WERI-Rb-1 (cell line): Measurements from ENCODE around the gene CDH4.

Experiments
- DNase-seq: peaks from one replicate; pipeline ENCODE4 v3.0.0-alpha.2; 2020
- H3K27ac ChIP-seq: fragments of 250-450 bp; sonication (Bioruptor Pico); 2 replicates; pipeline ENCODE4 v1.5.1; 2020; ENCODE audit warnings: mild to moderate bottlenecking, moderate library complexity
- H3K27me3 ChIP-seq: fragments of 250-450 bp; sonication (Bioruptor Pico); 2 replicates; pipeline ENCODE4 v1.5.1; 2021; ENCODE audit warnings: mild to moderate bottlenecking, low read depth, moderate library complexity; ENCODE audit not compliant: insufficient read depth, severe bottlenecking
- H3K36me3 ChIP-seq: fragments of 250-450 bp; sonication (Bioruptor Pico); 2 replicates; pipeline ENCODE4 v1.5.1; 2020; ENCODE audit warnings: mild to moderate bottlenecking, moderate library complexity
- H3K4me3 ChIP-seq: 2 replicates; pipeline ENCODE4 v1.5.1; 2011; ENCODE audit warnings: low read depth, mild to moderate bottlenecking, control low read depth, low read length
- H3K9me3 ChIP-seq: fragments of 250-450 bp; sonication (Bioruptor Pico); 2 replicates; pipeline ENCODE4 v1.5.1; 2021; ENCODE audit warnings: mild to moderate bottlenecking, moderate library complexity; ENCODE audit not compliant: severe bottlenecking
- CTCF ChIP-seq: IDR thresholded peaks from 2 replicates; pipeline ENCODE4 v1.5.1; 2011; ENCODE audit warnings: low read depth, mild to moderate bottlenecking, control low read depth, inconsistent platforms, low read length

Gene CDH4

GRCh38 chr20:61490721-61491120 is 238.7 kb downstream of the CDH4 start:
- DNase-seq = no peak
- H3K4me3 ChIP-seq = no peak overlapping the region
- H3K36me3 ChIP-seq = no peaks in the 10 kb centered on the region
- no peak overlapping the region for H3K27ac ChIP-seq
- no peak for TF ChIP-seq CTCF
- no peaks in the 10 kb centered on the region for H3K9me3 ChIP-seq
- H3K27me3 ChIP-seq = peaks cover 71% of the 10 kb centered on the region

GRCh38 chr20:61492065-61492464 is 240.0 kb downstream of the CDH4 start:
- DNase-seq = no peak
- H3K4me3 ChIP-seq = no peak overlapping the region
- no peak for TF ChIP-seq CTCF
- no peaks in the 10 kb centered on the region for H3K9me3 ChIP-seq
- H3K27me3 ChIP-seq = peaks cover 67% of the 10 kb centered on the region
- no peaks in the 10 kb centered on the region for H3K36me3 ChIP-seq
- no peak overlapping the region for H3K27ac ChIP-seq

- DNase-seq = no peak
- Histone ChIP-seq H3K27ac (no peak overlapping the region), H3K27me3 (peaks cover 62% of the 10 kb centered on the region), H3K36me3 (no peaks in the 10 kb centered on the region), H3K4me3 (no peak overlapping the region), H3K9me3 (no peaks in the 10 kb centered on the region)
- TF ChIP-seq CTCF = no peak
Measured at GRCh38 chr20:61493798-61494305, 241.8 kb downstream of the CDH4 start.

- Histone ChIP-seq H3K36me3 (no peaks in the 10 kb centered on the region), H3K27me3 (peaks cover 69% of the 10 kb centered on the region), H3K9me3 (no peaks in the 10 kb centered on the region), H3K4me3 (no peak overlapping the region), H3K27ac (no peak overlapping the region)
- DNase-seq = no peak
- no peak for TF ChIP-seq CTCF
Measured at GRCh38 chr20:61494763-61495575, 242.9 kb downstream of the CDH4 start.

- H3K36me3 ChIP-seq = no peaks in the 10 kb centered on the region
- no peak overlapping the region for H3K27ac ChIP-seq
- H3K4me3 ChIP-seq = no peak overlapping the region
- no peak for DNase-seq
- no peaks in the 10 kb centered on the region for H3K9me3 ChIP-seq
- peaks cover 82% of the 10 kb centered on the region for H3K27me3 ChIP-seq
- TF ChIP-seq CTCF = no peak
Measured at GRCh38 chr20:61497029-61497627, 245.1 kb downstream of the CDH4 start.
